Measurements from ENCODE around the gene STARD8. TPM values are rescaled to one million over a fixed set of nuclear protein-coding genes. Genes with fewer than 3 reads are reported as not detected.
A peak's percentile ranks its signal among the peaks of the same experiment; 100 is the strongest.

STARD8 gene
- total RNA-seq, 1 experiment from 2014 or later = 0.45 TPM

DNA sequence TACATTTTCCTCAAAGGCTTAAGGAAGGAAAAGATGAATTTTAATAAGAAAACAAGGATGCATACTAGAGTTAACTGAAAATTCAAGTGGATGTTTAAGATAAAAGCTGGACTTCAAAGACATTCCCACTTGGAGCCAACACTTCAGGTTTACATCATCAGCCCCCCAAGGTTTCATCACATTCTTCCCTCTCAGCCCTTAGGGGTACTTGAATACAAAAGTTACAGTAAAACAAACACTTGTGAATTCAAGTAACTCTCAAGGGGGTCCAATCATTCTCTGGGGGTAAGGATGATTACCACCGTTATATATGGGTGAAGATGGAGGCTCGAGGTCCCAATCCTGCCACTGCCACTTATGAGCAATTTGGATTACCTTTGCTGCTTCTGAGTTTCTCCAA lies 36.1 kb downstream of the STARD8 start:
- H3K27ac Mint-ChIP-seq (ENCODE audit: unreplicated experiment) = no peak overlapping the region
- no peaks in the 10 kb centered on the region for H3K9me3 Mint-ChIP-seq (ENCODE audit: low read depth, unreplicated experiment)
- no peaks in the 10 kb centered on the region for H3K36me3 Mint-ChIP-seq (ENCODE audit: insufficient read depth, unreplicated experiment)
- no peak for DNase-seq
- peaks cover 8% of the 10 kb centered on the region for H3K4me1 Mint-ChIP-seq (ENCODE audit: low read depth, unreplicated experiment)
- H3K27me3 Mint-ChIP-seq (ENCODE audit: unreplicated experiment) = peaks cover 49% of the 10 kb centered on the region
- intact Hi-C loops (cut with micrococcal nuclease; ENCODE audit: unreplicated experiment) = no loop called here
- TF ChIP-seq, protein P1, sequence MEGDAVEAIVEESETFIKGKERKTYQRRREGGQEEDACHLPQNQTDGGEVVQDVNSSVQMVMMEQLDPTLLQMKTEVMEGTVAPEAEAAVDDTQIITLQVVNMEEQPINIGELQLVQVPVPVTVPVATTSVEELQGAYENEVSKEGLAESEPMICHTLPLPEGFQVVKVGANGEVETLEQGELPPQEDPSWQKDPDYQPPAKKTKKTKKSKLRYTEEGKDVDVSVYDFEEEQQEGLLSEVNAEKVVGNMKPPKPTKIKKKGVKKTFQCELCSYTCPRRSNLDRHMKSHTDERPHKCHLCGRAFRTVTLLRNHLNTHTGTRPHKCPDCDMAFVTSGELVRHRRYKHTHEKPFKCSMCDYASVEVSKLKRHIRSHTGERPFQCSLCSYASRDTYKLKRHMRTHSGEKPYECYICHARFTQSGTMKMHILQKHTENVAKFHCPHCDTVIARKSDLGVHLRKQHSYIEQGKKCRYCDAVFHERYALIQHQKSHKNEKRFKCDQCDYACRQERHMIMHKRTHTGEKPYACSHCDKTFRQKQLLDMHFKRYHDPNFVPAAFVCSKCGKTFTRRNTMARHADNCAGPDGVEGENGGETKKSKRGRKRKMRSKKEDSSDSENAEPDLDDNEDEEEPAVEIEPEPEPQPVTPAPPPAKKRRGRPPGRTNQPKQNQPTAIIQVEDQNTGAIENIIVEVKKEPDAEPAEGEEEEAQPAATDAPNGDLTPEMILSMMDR (IDR thresholded peaks at IDR 0.05; ENCODE audit: unreplicated experiment) = no peak
- BruUV-seq (replicated peaks) = no TSS peak
- no peak overlapping the region for H3K4me3 Mint-ChIP-seq (ENCODE audit: low read depth, unreplicated experiment)
- CTCF ChIA-PET = interaction anchor here (0.6 kb wide), 1 partner anchor 185 kb away, joined by 3 read pairs; the partner anchor contains the start of gene YIPF6

- Mint-ChIP-seq H3K27me3 (ENCODE audit: unreplicated experiment) (peaks cover 47% of the 10 kb centered on the region), H3K27ac (ENCODE audit: unreplicated experiment) (no peak overlapping the region), H3K4me1 (ENCODE audit: low read depth, unreplicated experiment) (peaks cover 8% of the 10 kb centered on the region), H3K4me3 (ENCODE audit: low read depth, unreplicated experiment) (no peak overlapping the region), H3K9me3 (ENCODE audit: low read depth, unreplicated experiment) (no peaks in the 10 kb centered on the region), H3K36me3 (ENCODE audit: insufficient read depth, unreplicated experiment) (no peaks in the 10 kb centered on the region)
- TF ChIP-seq, protein P1 (IDR thresholded peaks at IDR 0.05; ENCODE audit: unreplicated experiment) = no peak
- no peak for DNase-seq
- no TSS peak for BruUV-seq (replicated peaks)
- CTCF ChIA-PET = interaction anchor here (0.6 kb wide), 1 partner anchor 186 kb away, joined by 3 read pairs; the partner anchor contains the start of gene YIPF6
- intact Hi-C loops (cut with micrococcal nuclease; ENCODE audit: unreplicated experiment) = no loop called here
These were observed 36.9 kb downstream of the STARD8 start for GRCh38 chrX:68684291-68684918.

DNA sequence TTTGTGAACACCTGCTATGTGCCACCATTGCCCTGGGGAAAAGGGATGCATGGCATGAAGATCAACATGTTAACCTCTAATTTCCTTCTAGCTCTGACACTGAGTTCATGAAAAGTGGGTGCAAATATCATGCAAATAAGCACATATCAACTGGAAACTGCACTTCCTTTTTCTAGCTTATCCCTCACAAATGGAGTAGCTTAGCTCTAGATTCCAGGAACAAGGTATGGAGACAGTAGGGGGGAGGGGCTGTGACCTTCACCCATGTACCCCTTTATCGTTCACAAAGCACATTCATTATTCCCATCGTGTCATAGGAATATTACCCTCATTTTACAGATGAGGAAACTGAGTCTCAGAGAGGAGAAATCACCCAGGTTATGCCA lies 37.4 kb downstream of the STARD8 start:
- peaks cover 8% of the 10 kb centered on the region for H3K4me1 Mint-ChIP-seq (ENCODE audit: low read depth, unreplicated experiment)
- BruUV-seq (replicated peaks) = no TSS peak
- no peak for DNase-seq
- intact Hi-C loops (cut with micrococcal nuclease; ENCODE audit: unreplicated experiment) = no loop called here
- no peaks in the 10 kb centered on the region for H3K36me3 Mint-ChIP-seq (ENCODE audit: insufficient read depth, unreplicated experiment)
- no peak overlapping the region for H3K27ac Mint-ChIP-seq (ENCODE audit: unreplicated experiment)
- no peak overlapping the region for H3K4me3 Mint-ChIP-seq (ENCODE audit: low read depth, unreplicated experiment)
- H3K27me3 Mint-ChIP-seq (ENCODE audit: unreplicated experiment) = peaks cover 42% of the 10 kb centered on the region
- CTCF ChIA-PET = no interaction called here
- TF ChIP-seq, protein P1 (IDR thresholded peaks at IDR 0.05; ENCODE audit: unreplicated experiment) = no peak
- no peaks in the 10 kb centered on the region for H3K9me3 Mint-ChIP-seq (ENCODE audit: low read depth, unreplicated experiment)

GRCh38 chrX:68685685-68686084 lies 38.2 kb downstream of the STARD8 start:
- no TSS peak for BruUV-seq (replicated peaks)
- CTCF ChIA-PET = no interaction called here
- H3K9me3 Mint-ChIP-seq (ENCODE audit: low read depth, unreplicated experiment) = no peaks in the 10 kb centered on the region
- H3K4me1 Mint-ChIP-seq (ENCODE audit: low read depth, unreplicated experiment) = peaks cover 8% of the 10 kb centered on the region
- H3K4me3 Mint-ChIP-seq (ENCODE audit: low read depth, unreplicated experiment) = peak overlapping the region; percentile 59
- TF ChIP-seq, protein P1 (IDR thresholded peaks at IDR 0.05; ENCODE audit: unreplicated experiment) = no peak
- intact Hi-C loops (cut with micrococcal nuclease; ENCODE audit: unreplicated experiment) = no loop called here
- DNase-seq = no peak
- H3K36me3 Mint-ChIP-seq (ENCODE audit: insufficient read depth, unreplicated experiment) = no peaks in the 10 kb centered on the region
- H3K27me3 Mint-ChIP-seq (ENCODE audit: unreplicated experiment) = peaks cover 34% of the 10 kb centered on the region
- no peak overlapping the region for H3K27ac Mint-ChIP-seq (ENCODE audit: unreplicated experiment)
